NCI-H524 treated with DMSO at 0.1 percent for 48 hours (cell line): ENCODE results near the gene SLC6A18.

Experiments used
- DNase-seq: peaks from one replicate; lab custom pipeline; 2025; lab: John Stamatoyannopoulos, UW

Gene SLC6A18

GRCh38 chr5:1225081-1225480 lies at the start of gene SLC6A18:
Gene SLC6A18, plus strand, starts transcription at chr5:1225381. Its CDS starts 97 bp downstream, at chr5:1225478.
- no peak for DNase-seq

- no peak for DNase-seq
Observed at GRCh38 chr5:1175801-1176472, 49.2 kb upstream of the SLC6A18 start.

- DNase-seq: no peak
Observed at GRCh38 chr5:1176473-1177391, 48.4 kb upstream of the SLC6A18 start.

GRCh38 chr5:1177826-1178528 lies 47.2 kb upstream of the SLC6A18 start:
- no peak for DNase-seq

GRCh38 chr5:1178529-1179382 lies 46.4 kb upstream of the SLC6A18 start:
- no peak for DNase-seq

GRCh38 chr5:1179383-1179715 lies 45.8 kb upstream of the SLC6A18 start:
- no peak for DNase-seq

GRCh38 chr5:1180096-1180495 lies 45.1 kb upstream of the SLC6A18 start:
- DNase-seq: no peak

GRCh38 chr5:1180841-1181271 lies 44.3 kb upstream of the SLC6A18 start:
- DNase-seq: no peak

- DNase-seq: no peak
Observed at GRCh38 chr5:1181451-1182359, 43.5 kb upstream of the SLC6A18 start.

GRCh38 chr5:1182360-1182632 lies 42.9 kb upstream of the SLC6A18 start:
- DNase-seq: no peak

- no peak for DNase-seq
Observed at GRCh38 chr5:1182633-1183423, 42.4 kb upstream of the SLC6A18 start.

GRCh38 chr5:1183424-1184162 lies 41.6 kb upstream of the SLC6A18 start:
- DNase-seq: no peak

- DNase-seq: no peak
Observed at GRCh38 chr5:1184163-1184470, 41.1 kb upstream of the SLC6A18 start.

- DNase-seq: no peak
Observed at GRCh38 chr5:1184481-1184880, 40.7 kb upstream of the SLC6A18 start.

- no peak for DNase-seq
Observed at GRCh38 chr5:1185038-1185627, 40.0 kb upstream of the SLC6A18 start.

GRCh38 chr5:1185629-1186350 lies 39.4 kb upstream of the SLC6A18 start:
- no peak for DNase-seq

- DNase-seq: no peak
Observed at GRCh38 chr5:1186351-1187233, 38.6 kb upstream of the SLC6A18 start.
